Breast epithelium (tissue), 4 donors: ENCODE measurements around the gene C1orf115. TPM values are rescaled to one million over a fixed set of nuclear protein-coding genes. Genes with fewer than 3 reads are reported as not detected.

Experiments
- DNase-seq, 2 donors: peaks; one replicate each; pipeline ENCODE4 v3.0.0-alpha.2; 2019; ENCODE audit warnings: low spot score in 2 of 2
- H3K27ac ChIP-seq, 2 donors: fragments of 200-600 bp; sonication (generic) in 1 of 2; one replicate each; pipeline ENCODE4 v1.5.1; 2016 to 2019; ENCODE audit warnings: mild to moderate bottlenecking in 1 of 2
- H3K27me3 ChIP-seq, 2 donors: fragments of 200-600 bp; sonication (generic) in 1 of 2; one replicate each; pipeline versions ENCODE4 v1.5.1 to v1.6.0; 2017 to 2019; ENCODE audit warnings: control low read depth in 1 of 2, mild to moderate bottlenecking in 1 of 2
- H3K36me3 ChIP-seq: fragments of 200-600 bp; one replicate; pipeline ENCODE4 v1.5.1; 2019
- H3K4me1 ChIP-seq, 2 donors: fragments of 200-600 bp; sonication (generic); one replicate each; pipeline ENCODE4 v1.5.1; 2016 to 2019; ENCODE audit warnings: control low read depth in 1 of 2
- H3K4me3 ChIP-seq, 3 donors: fragments of 200-600 bp; sonication (generic); 1 replicate in 2 of 3; 2 replicates in 1 of 3; pipeline ENCODE4 v1.5.1; 2016 to 2019; ENCODE audit warnings: mild to moderate bottlenecking in 3 of 3, moderate library complexity in 2 of 3
- H3K9me3 ChIP-seq, 2 donors: fragments of 200-600 bp; sonication (generic) in 1 of 2; one replicate each; pipeline ENCODE4 v1.5.1; 2016 to 2019; ENCODE audit warnings: control low read depth in 1 of 2
- POLR2A ChIP-seq: fragments of 450-650 bp; IDR thresholded peaks from one replicate; pipeline ENCODE4 v1.6.1; 2016; ENCODE audit warnings: antibody characterized with exemption, mild to moderate bottlenecking, moderate library complexity
- POLR2AphosphoS5 ChIP-seq, 3 donors: sonication (generic); formaldehyde crosslinking; IDR thresholded peaks; one replicate each; pipeline ENCODE4 v1.6.1; 2017; ENCODE audit warnings: antibody characterized with exemption in 3 of 3
- intact Hi-C: fragments of 100-400 bp; cut with DNase I; formaldehyde crosslinking; loops from one replicate; pipeline ENCODE4 v1.15.1; 2023; ENCODE audit warnings: low total_unique reads
- total RNA-seq, 3 donors: library from RNA; depleted of rRNA; stranded (reverse); fragments of >200 nt; gene quantifications; one replicate each; pipeline ENCODE4 v1.1.0, GENCODE V29; 2016
- TF ChIP-seq, protein P1 (sequence below), 3 donors: fragments of 450-650 bp; IDR thresholded peaks; one replicate each; pipeline ENCODE4 v1.5.1; 2016 to 2017; ENCODE audit warnings: antibody characterized with exemption in 3 of 3, mild to moderate bottlenecking in 3 of 3, moderate library complexity in 3 of 3

C1orf115 gene
- total RNA-seq, 3 donors from 2014 or later, result 29.3 to 44.6 (median 38.1) TPM

DNA sequence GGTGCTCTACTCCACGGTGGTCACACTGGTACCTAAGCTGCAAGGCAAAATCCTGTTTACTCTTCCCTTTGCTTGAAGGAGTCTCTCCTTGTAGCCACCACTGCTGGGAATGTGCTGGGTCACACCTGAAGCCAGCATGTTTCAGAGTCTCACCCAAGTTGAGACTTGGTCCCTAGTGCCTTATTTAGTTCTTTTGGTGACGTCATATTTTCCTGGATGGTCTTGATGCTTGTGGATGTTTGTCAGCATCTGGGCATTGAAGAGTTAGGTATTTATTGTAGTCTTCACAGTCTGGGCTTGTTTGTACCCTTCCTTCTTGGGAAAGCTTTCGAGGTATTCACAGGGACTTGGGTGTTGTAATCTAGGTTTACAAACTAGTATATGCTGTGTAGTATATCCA lies 52.4 kb downstream of the C1orf115 start:
- intact Hi-C loops, result no loop called here
- DNase-seq, result no peak
- no peak overlapping the region for H3K4me3 ChIP-seq
- TF ChIP-seq POLR2AphosphoS5 (IDR thresholded peaks at IDR 0.05) (no peak), POLR2A (no peak)
- TF ChIP-seq, protein P1, sequence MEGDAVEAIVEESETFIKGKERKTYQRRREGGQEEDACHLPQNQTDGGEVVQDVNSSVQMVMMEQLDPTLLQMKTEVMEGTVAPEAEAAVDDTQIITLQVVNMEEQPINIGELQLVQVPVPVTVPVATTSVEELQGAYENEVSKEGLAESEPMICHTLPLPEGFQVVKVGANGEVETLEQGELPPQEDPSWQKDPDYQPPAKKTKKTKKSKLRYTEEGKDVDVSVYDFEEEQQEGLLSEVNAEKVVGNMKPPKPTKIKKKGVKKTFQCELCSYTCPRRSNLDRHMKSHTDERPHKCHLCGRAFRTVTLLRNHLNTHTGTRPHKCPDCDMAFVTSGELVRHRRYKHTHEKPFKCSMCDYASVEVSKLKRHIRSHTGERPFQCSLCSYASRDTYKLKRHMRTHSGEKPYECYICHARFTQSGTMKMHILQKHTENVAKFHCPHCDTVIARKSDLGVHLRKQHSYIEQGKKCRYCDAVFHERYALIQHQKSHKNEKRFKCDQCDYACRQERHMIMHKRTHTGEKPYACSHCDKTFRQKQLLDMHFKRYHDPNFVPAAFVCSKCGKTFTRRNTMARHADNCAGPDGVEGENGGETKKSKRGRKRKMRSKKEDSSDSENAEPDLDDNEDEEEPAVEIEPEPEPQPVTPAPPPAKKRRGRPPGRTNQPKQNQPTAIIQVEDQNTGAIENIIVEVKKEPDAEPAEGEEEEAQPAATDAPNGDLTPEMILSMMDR (IDR thresholded peaks at IDR 0.05), result no peak
- H3K27ac ChIP-seq, result no peak overlapping the region
- no peaks in the 10 kb centered on the region for H3K4me1 ChIP-seq
- H3K9me3 ChIP-seq, result no peaks in the 10 kb centered on the region
- no peaks in the 10 kb centered on the region for H3K36me3 ChIP-seq
- H3K27me3 ChIP-seq, result no peaks in the 10 kb centered on the region

DNA sequence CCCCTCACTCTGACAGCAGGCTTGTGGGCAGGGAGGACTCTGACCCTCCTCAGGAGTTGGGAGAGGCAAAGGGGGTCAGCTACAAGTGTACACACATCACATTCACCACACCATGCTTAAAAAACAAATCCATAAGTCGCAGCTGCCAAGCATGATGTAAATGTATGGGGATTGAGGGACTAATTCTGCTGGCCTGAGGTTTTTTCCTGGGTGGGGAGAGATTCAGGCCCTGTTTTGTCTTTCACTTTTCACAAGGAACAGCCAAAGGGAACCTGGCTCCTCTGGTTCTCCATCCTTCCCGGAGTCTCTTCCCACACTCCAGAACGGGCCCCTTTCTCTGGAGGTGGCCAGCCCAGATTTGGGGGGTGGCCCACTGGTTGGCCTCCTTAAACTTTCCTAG lies 56.7 kb downstream of the C1orf115 start:
- Histone ChIP-seq H3K36me3 (no peaks in the 10 kb centered on the region), H3K4me3 (no peak overlapping the region), H3K4me1 (no peaks in the 10 kb centered on the region), H3K27me3 (no peaks in the 10 kb centered on the region), H3K27ac (no peak overlapping the region), H3K9me3 (no peaks in the 10 kb centered on the region)
- no peak for TF ChIP-seq POLR2A
- TF ChIP-seq, protein P1 (IDR thresholded peaks at IDR 0.05), result no peak
- TF ChIP-seq POLR2AphosphoS5 (IDR thresholded peaks at IDR 0.05), result no peak
- DNase-seq, result no peak
- intact Hi-C loops, result no loop called here

DNA sequence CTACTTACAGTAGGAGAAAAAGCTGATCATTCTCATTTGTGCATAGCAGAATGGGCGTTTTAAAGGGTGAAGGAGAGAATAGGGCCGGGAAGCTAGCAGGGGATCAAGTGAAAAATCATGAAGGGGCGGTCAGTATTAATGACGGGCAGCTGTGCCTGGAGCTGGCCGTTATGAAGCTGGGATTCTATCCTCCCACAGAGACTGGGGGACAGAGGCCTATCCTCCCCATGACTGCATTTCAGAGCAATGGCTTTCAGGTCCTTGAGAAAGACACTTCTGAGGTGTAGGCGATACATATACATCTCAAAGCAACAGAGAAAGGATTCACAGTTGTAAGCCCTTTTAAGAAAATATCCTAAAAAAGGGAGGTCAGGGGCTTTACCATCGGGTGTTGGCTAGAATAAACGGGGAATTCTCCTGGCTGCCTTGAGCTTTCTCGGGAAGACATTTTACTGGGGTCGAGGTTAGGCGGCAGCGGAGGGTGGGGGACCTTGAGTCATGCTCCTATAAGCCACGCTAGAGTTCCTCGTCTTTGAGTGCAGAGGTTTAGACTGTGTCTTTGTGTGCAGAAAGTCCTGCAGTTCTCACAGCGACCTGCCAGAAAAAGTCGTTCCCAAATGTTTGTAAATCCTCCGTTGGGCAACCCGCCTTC lies 57.4 kb downstream of the C1orf115 start:
- TF ChIP-seq POLR2A, result no peak
- TF ChIP-seq, protein P1 (IDR thresholded peaks at IDR 0.05), result no peak
- TF ChIP-seq POLR2AphosphoS5 (IDR thresholded peaks at IDR 0.05), result no peak
- Histone ChIP-seq H3K27me3 (no peaks in the 10 kb centered on the region), H3K4me3 (peak overlapping the region; percentile 78 to 97 (median 81)), H3K27ac (peak overlapping the region; percentile 83 to 94), H3K4me1 (no peaks in the 10 kb centered on the region), H3K9me3 (no peaks in the 10 kb centered on the region), H3K36me3 (no peaks in the 10 kb centered on the region)
- DNase-seq, result no peak
- intact Hi-C loops, result no loop called here

DNA sequence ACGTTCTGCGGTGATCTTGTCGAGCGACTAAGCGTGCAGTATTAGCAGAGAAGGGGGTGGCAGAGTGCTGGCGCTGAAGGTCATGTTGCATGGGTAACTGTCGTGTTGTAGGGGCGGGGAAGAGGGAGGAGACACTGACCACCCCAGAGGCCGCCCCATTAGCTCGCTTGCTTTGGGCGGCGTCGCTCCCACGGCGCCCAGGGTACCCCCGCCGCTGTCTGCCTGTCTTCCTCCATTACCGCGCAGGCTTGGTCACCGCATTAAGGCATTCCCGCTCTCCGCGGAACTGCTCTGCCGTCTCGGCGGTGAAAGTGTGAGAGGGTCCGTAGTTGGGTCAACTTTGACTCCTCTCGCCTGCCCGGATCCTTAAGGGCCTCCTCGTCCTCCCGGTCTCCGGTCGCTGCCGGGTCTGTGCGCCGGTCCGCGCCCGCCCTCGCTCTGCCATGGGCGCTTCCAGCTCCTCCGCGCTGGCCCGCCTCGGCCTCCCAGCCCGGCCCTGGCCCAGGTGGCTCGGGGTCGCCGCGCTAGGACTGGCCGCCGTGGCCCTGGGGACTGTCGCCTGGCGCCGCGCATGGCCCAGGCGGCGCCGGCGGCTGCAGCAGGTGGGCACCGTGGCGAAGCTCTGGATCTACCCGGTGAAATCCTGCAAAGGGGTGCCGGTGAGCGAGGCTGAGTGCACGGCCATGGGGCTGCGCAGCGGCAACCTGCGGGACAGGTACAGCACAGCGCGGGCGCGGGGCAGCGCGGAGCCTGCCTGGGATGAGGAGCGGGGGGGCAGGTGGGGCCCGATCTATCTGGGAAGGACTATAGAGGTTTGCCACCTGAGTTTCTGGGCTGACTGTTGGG lies 58.1 kb downstream of the C1orf115 start, which contains the start of gene MTARC2:
MTARC2 (plus strand) TSS at position 234 of the 846 bp plus-strand sequence; CDS start at position 444, 210 bp downstream.
- H3K27ac ChIP-seq, result peak within 1 kb of the TSS; percentile 83 to 94
- H3K9me3 ChIP-seq, result no peaks in the 10 kb centered on the region
- H3K4me1 ChIP-seq, result no peaks in the 10 kb centered on the region
- H3K4me3 ChIP-seq, result peak within 1 kb of the TSS; percentile 78 to 97 (median 81)
- H3K27me3 ChIP-seq, result no peaks in the 10 kb centered on the region
- no peaks in the 10 kb centered on the region for H3K36me3 ChIP-seq
- DNase-seq, result peak; percentile 71
- TF ChIP-seq POLR2A, result peak; percentile 41
- TF ChIP-seq, protein P1 (IDR thresholded peaks at IDR 0.05), result no peak
- peak; percentile 45 to 56 (median 50) for TF ChIP-seq POLR2AphosphoS5 (IDR thresholded peaks at IDR 0.05)
- intact Hi-C loops, result no loop called here

Other genes with a start within 250 kb of the C1orf115 start
- gene MARK1, start 162.2 kb upstream of the C1orf115 start, total RNA-seq, result 10 to 100 TPM in 1 of 3 donors, 1 to 10 TPM in 2; 6.6 to 13.8 (median 9.8) TPM
- 10 to 100 TPM; 11.7 to 18.4 (median 15.8) TPM for gene MTARC2, start 58.0 kb downstream of the C1orf115 start, total RNA-seq
- 100 to 1,000 TPM in 1 of 3 donors, 10 to 100 TPM in 2; 32.1 to 133 (median 47.9) TPM for gene MTARC1, start 96.5 kb downstream of the C1orf115 start, total RNA-seq
- 10 to 100 TPM in 2 of 3 donors, 1 to 10 TPM in 1; 5.0 to 17.8 (median 15.1) TPM for gene HLX, start 189.1 kb downstream of the C1orf115 start, total RNA-seq